HG03175 (cell line): ENCODE measurements around the gene KRTAP4-4.

Source experiments
- ATAC-seq: cut with Tn5 transposase; IDR thresholded peaks from one replicate; pipeline ENCODE4 v1.9.1; 2021; ENCODE audit warnings: mild to moderate bottlenecking, moderate library complexity; ENCODE audit not compliant: unreplicated experiment

The KRTAP4-4 gene

DNA sequence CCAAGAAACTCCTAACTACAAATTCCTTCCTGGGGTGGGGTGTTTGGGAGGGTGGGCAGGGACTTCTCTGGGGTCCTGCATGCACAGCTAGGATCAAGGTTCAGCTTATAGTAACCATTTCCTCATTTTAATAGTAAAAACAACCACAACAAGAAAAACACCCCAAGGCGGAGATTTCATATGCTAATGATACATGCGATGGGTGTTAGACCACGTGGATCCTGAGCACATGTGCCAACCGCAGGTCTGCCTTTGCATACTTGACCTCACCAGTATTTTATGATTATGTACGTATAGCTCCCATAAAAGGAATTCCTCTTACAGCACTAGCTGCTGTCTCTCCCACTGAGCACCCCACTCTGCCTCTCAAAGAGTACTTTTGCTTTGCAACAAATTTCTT, 44.3 kb downstream of the KRTAP4-4 start:
- no peak for ATAC-seq

DNA sequence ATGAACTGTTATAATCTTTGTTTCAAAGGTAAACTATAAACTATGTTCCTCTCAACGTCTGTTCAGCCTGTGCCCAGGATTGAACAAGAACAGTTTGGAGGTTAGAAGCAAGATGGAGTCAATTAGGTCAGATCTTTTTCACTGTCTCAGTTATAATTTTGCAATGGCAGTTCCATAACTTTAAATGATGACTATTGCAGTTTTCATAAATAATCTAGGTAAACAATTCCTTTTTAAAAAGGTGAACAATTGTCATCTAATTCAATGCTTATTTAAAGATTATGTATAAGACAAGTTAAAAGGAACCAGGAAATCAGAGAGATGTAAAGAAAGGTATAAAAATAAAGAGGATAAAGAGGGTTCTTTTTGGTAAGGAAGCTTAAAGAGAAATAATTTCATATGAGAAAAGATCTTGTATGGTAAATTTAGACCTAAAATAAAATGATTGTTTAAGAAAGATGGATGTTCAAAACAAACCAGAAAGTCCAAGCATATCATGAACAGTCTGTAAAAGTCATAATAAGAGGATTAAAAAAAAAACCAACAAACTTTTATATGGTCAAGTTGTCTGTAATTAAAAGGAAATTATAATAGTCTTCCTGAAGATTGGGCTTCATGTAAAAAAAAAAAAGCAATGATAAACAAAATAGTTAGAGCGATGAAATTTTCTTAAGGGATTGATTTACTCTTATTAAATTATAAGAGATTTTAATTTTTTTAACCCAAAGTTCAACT, 49.2 kb downstream of the KRTAP4-4 start:
- no peak for ATAC-seq
